Upper lobe of left lung (tissue), 6 donors: ENCODE data around the gene CIITA. TPM values are rescaled to one million over a fixed set of nuclear protein-coding genes. Genes with fewer than 3 reads are reported as not detected.
"Not testable (repeated sequence)": the region's sequence is repeated elsewhere in the genome, so short reads cannot be mapped to it uniquely, and the experiment has no call there.

ENCODE experiments used
- ATAC-seq, 2 donors: fragments of 200-7000 bp; cut with Tn5 transposase; one replicate each; pipeline ENCODE4 v1.9.1; 2022; ENCODE audit warnings: mild to moderate bottlenecking in 2 of 2, moderate library complexity in 2 of 2; ENCODE audit not compliant: low FRiP score in 2 of 2
- DNase-seq, 2 donors: peaks; one replicate each; pipeline ENCODE4 v3.0.0-alpha.2; 2019 to 2020
- H3K27ac ChIP-seq, 4 donors: fragments of 200-600 bp; sonication (generic); one replicate each; pipeline ENCODE4 v1.5.1; 2016 to 2019
- H3K27me3 ChIP-seq, 4 donors: fragments of 200-600 bp; sonication (generic); one replicate each; pipeline ENCODE4 v1.5.1; 2017 to 2019
- H3K36me3 ChIP-seq, 4 donors: fragments of 200-600 bp; sonication (generic); one replicate each; pipeline ENCODE4 v1.5.1; 2016 to 2019
- H3K4me1 ChIP-seq, 4 donors: fragments of 200-600 bp; sonication (generic); one replicate each; pipeline ENCODE4 v1.5.1; 2018 to 2019
- H3K4me3 ChIP-seq, 4 donors: fragments of 200-600 bp; sonication (generic); one replicate each; pipeline ENCODE4 v1.5.1; 2017 to 2019; ENCODE audit warnings: mild to moderate bottlenecking in 2 of 4, moderate library complexity in 1 of 4
- H3K9me3 ChIP-seq, 4 donors: fragments of 200-600 bp; sonication (generic); one replicate each; pipeline ENCODE4 v1.5.1; 2018 to 2019
- EP300 ChIP-seq, 4 donors: sonication (generic); formaldehyde crosslinking; IDR thresholded peaks; one replicate each; pipeline ENCODE4 v1.5.1; 2017; ENCODE audit warnings: antibody characterized with exemption in 4 of 4, control low read depth in 2 of 4
- POLR2A ChIP-seq, 4 donors: fragments of 450-650 bp; IDR thresholded peaks; one replicate each; pipeline ENCODE4 v1.5.1; 2016 to 2017; ENCODE audit warnings: antibody characterized with exemption in 4 of 4, mild to moderate bottlenecking in 2 of 4
- POLR2AphosphoS5 ChIP-seq, 2 donors: sonication (generic); formaldehyde crosslinking; IDR thresholded peaks; one replicate each; pipeline ENCODE4 v1.5.1; 2017; ENCODE audit warnings: antibody characterized with exemption in 2 of 2
- WGBS, 2 donors: methylation state at CpG; one replicate each; pipeline ENCODE4 v1.1.5; 2017 to 2018; 5-methylcytosine and 5-hydroxymethylcytosine counted together
- total RNA-seq, 6 donors: library from RNA; depleted of rRNA in 4 of 6; stranded (reverse); fragments of >200 nt in 4 of 6; gene quantifications; one replicate each; pipeline versions ENCODE4 v1.1.0 to v1.2.1, GENCODE V29; 2016 to 2021
- TF ChIP-seq, protein P1 (sequence below), 6 experiments: fragments of 450-650 bp in 4 of 6; fragments of 200-600 bp in 2 of 6; sonication (generic) in 2 of 6; IDR thresholded peaks; one replicate each; pipeline ENCODE4 v1.5.1; 2016 to 2019; ENCODE audit warnings: antibody characterized with exemption in 6 of 6
- donor health status: DM: no; HTN: no; CAD: no; lungs with moderate emphysema.
- donor health status: DM: no; HTN: yes; CAD: no; lungs with severe emphysema.

The CIITA gene
- total RNA-seq, 6 donors from 2014 or later: 27.2 to 145 (median 83.2) TPM

DNA sequence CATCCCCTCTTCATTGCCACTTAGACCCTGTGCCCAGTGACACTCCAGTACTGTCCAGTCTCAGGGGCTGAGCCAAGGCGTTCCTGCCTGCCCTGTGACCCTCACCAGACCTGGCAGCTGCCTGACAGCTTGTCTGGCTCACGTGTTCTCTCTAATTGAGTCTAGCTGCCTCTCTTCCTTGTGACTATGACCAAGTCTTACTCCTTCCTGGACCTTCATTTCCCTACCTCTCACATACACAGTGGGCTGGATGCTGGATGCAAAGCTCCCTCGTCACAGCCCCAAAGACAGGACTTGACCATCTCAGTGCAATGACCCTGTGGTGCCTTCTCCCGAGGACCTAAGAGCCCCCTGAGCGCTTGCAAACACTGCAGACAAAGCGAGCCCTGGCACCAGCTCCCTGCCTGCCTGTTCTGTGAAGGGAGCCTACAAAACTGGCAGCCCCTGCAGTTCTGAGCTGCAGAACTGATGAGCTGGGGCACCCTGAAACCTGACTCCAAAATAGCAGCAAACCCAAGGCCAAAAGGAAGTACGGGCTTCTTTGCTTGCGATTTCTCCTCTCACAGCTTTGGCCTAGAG lies 63.6 kb downstream of the CIITA start:
- H3K4me3 ChIP-seq: peak overlapping the region; percentile 62 to 94 (median 91)
- ATAC-seq: no peak
- H3K27me3 ChIP-seq: no peaks in the 10 kb centered on the region
- 14 to 36% methylated on average over 4 to 8 of the region's 8 CpGs for WGBS, 2 donors
- peaks cover 68 to 84% (median 81%) of the 10 kb centered on the region in 4 donors for H3K4me1 ChIP-seq
- H3K36me3 ChIP-seq: no peaks in the 10 kb centered on the region
- peak overlapping the region; percentile 84 to 92 (median 88) for H3K27ac ChIP-seq
- TF ChIP-seq POLR2A (IDR thresholded peaks at IDR 0.05) (peak in 2 of 4 donors; percentile 22 to 49), EP300 (IDR thresholded peaks at IDR 0.05) (no peak), POLR2AphosphoS5 (IDR thresholded peaks at IDR 0.05) (peak in 1 of 2 donors; percentile 55)
- TF ChIP-seq, protein P1, sequence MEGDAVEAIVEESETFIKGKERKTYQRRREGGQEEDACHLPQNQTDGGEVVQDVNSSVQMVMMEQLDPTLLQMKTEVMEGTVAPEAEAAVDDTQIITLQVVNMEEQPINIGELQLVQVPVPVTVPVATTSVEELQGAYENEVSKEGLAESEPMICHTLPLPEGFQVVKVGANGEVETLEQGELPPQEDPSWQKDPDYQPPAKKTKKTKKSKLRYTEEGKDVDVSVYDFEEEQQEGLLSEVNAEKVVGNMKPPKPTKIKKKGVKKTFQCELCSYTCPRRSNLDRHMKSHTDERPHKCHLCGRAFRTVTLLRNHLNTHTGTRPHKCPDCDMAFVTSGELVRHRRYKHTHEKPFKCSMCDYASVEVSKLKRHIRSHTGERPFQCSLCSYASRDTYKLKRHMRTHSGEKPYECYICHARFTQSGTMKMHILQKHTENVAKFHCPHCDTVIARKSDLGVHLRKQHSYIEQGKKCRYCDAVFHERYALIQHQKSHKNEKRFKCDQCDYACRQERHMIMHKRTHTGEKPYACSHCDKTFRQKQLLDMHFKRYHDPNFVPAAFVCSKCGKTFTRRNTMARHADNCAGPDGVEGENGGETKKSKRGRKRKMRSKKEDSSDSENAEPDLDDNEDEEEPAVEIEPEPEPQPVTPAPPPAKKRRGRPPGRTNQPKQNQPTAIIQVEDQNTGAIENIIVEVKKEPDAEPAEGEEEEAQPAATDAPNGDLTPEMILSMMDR (IDR thresholded peaks at IDR 0.05): no peak
- H3K9me3 ChIP-seq: no peaks in the 10 kb centered on the region
- peak in 1 of 2 donors; percentile 65 for DNase-seq

DNA sequence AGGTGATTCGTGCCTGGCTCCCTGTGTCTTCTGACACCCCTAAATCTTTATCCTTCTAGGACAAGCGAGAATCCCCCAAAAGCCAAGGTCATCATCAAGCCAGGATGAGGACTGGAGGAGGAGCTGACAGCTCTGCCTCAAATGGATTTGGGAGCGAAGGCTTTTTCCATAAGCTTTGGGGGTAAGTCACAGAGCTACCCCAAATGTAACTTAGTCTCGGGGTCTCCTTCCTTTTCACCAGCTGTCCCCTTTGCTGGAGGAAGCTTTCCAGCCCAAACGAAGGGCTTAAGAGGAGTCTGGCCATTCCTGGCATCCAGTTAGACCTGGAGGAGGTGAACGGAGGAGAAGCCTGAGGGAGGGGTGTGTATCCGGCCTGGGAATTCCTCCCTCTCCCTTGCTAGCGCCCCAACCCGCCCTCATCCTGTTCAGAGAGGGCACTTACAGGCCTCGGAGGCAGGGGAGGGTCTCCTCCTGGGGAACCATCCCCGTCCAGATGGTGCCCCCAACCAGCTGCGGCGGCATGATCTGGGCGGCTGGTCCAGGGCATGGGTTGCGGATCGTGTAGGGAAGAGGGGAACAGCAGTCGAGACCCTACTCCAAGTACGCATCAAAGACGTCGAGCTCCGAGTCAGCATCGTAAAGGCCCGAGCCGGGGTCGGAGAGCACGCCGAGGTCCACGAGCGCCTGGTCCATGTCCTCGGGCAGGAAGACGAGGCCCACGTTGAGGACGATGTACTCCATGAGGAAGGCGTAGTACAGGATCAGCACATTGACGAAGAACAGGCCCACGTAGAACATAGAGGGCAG lies 64.3 kb downstream of the CIITA start:
- H3K9me3 ChIP-seq: no peaks in the 10 kb centered on the region
- ATAC-seq: peak in 1 of 2 donors; percentile 0
- 5 to 14% methylated on average over 7 to 34 of the region's 36 CpGs for WGBS, 2 donors
- H3K36me3 ChIP-seq: no peaks in the 10 kb centered on the region
- peak overlapping the region; percentile 84 to 92 (median 88) for H3K27ac ChIP-seq
- H3K4me1 ChIP-seq: peaks cover 70 to 85% (median 81%) of the 10 kb centered on the region in 4 donors
- H3K4me3 ChIP-seq: peak overlapping the region; percentile 62 to 94 (median 91)
- TF ChIP-seq POLR2AphosphoS5 (IDR thresholded peaks at IDR 0.05) (peak in 1 of 2 donors; percentile 8), POLR2A (IDR thresholded peaks at IDR 0.05) (no peak), EP300 (IDR thresholded peaks at IDR 0.05) (no peak)
- TF ChIP-seq, protein P1 (IDR thresholded peaks at IDR 0.05): no peak
- H3K27me3 ChIP-seq: no peaks in the 10 kb centered on the region
- no peak for DNase-seq

DNA sequence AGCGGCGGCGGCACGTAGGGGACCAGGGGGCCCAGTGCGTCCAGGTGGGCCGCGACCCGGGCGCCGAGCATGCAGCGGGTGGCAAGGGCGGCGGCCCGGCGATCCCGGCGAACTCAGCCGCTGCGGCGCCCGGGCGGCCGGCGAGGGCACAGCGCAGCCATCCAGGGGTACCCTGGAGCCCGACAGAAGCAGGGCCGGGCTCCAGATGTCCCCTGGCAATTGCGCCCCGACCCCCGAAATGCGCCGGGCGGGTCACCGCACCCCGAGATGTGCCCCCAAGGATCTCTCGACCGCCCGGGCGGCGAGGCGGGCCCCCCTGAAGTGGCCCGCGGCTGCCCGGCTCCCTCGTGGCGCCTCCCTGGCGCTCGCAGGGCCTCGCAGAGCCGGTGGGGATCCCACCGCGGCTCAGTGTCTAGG lies 64.9 kb downstream of the CIITA start:
- peak in 1 of 4 donors; percentile 35 for TF ChIP-seq POLR2A (IDR thresholded peaks at IDR 0.05)
- TF ChIP-seq, protein P1 (IDR thresholded peaks at IDR 0.05): peak in 1 of 6 experiments; percentile 4
- peak overlapping the region; percentile 84 to 92 (median 88) for H3K27ac ChIP-seq
- H3K4me3 ChIP-seq: peak overlapping the region; percentile 89 to 94 (median 92)
- ATAC-seq: peak in 1 of 2 donors; percentile 1
- not testable (repeated sequence) for H3K36me3 ChIP-seq, H3K9me3 ChIP-seq, H3K27me3 ChIP-seq, DNase-seq
- H3K4me1 ChIP-seq: peaks cover 68 to 85% (median 81%) of the 10 kb centered on the region in 4 donors
- 0% methylated on average over 7 to 9 of the region's 52 CpGs for WGBS, 2 donors

DNA sequence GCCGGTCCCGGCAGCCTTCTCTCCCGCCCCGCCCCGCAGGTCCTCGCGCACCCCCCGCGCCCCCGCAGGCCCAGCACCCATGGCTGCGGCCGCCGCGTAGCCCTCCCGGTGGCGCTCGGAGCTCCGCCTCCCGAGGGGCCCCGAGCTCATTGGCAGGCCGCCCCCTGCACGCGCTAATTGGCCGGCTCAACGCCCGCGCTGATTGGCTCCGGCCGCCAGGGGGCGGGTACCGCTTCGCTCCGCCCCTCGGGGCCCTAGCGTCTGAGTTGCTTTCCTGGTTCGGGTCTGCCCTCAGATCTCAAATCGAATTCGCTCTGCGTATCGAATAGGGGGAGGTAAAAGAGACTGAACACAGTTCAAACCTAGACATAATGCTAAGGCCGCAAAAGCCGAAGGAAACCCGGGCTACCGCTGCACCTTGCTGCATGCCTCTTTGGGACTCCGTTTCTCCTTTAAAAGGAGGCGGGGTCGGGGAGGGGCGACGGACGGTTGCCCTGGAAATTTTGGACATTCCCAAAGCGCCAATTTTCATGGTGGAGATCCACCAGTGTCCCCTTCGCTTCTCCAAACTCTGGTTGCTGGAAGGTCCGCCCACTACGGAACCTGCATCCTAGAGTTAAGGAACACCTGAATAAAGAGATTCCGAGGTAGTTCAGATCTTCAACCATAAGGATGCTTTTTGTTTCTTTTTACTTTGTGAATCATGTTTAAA lies 65.5 kb downstream of the CIITA start, which contains the start of gene DEXI:
Gene DEXI (minus strand): TSS at position 117 of the 712 bp plus-strand sequence. CDS start 463 bp downstream, outside the sequence.
- DNase-seq: peak; percentile 95 to 99
- TF ChIP-seq, protein P1 (IDR thresholded peaks at IDR 0.05): peak in 4 of 6 experiments; percentile 24 to 71 (median 48)
- TF ChIP-seq POLR2A (IDR thresholded peaks at IDR 0.05): peak in 3 of 4 donors; percentile 2 to 85 (median 4)
- peak; percentile 75 to 92 for TF ChIP-seq POLR2AphosphoS5 (IDR thresholded peaks at IDR 0.05)
- TF ChIP-seq EP300 (IDR thresholded peaks at IDR 0.05): no peak
- no peaks in the 10 kb centered on the region for H3K27me3 ChIP-seq
- peak; percentile 87 to 88 for ATAC-seq
- no peaks in the 10 kb centered on the region for H3K9me3 ChIP-seq
- H3K27ac ChIP-seq: peak within 1 kb of the TSS; percentile 84 to 92 (median 88)
- peak within 1 kb of the TSS; percentile 89 to 94 (median 92) for H3K4me3 ChIP-seq
- H3K4me1 ChIP-seq: peaks cover 63 to 85% (median 79%) of the 10 kb centered on the region in 4 donors
- no peaks in the 10 kb centered on the region for H3K36me3 ChIP-seq
- WGBS, 2 donors: 7 to 59% methylated on average over 4 to 37 of the region's 55 CpGs
